NCI-H748 treated with DMSO at 0.1 percent for 48 hours (cell line): ENCODE results near the gene KNDC1.

Source experiments
- DNase-seq: peaks from one replicate; lab custom pipeline; 2025; lab: John Stamatoyannopoulos, UW

The KNDC1 gene

GRCh38 chr10:133243593-133243992 lies 83.6 kb downstream of the KNDC1 start:
- no peak for DNase-seq

GRCh38 chr10:133245439-133246235 lies 85.6 kb downstream of the KNDC1 start:
- no peak for DNase-seq

GRCh38 chr10:133246236-133246626 lies 86.2 kb downstream of the KNDC1 start:
- no peak for DNase-seq

GRCh38 chr10:133247681-133248333 lies 87.8 kb downstream of the KNDC1 start:
- DNase-seq = no peak

GRCh38 chr10:133248334-133248715 lies 88.3 kb downstream of the KNDC1 start:
- no peak for DNase-seq

GRCh38 chr10:133249094-133249780 lies 89.2 kb downstream of the KNDC1 start:
- no peak for DNase-seq

- no peak for DNase-seq
These were observed 90.1 kb downstream of the KNDC1 start for GRCh38 chr10:133249975-133250754.

- no peak for DNase-seq
These were observed 91.6 kb downstream of the KNDC1 start for GRCh38 chr10:133251388-133252222.

GRCh38 chr10:133252223-133252552 lies 92.2 kb downstream of the KNDC1 start:
- no peak for DNase-seq

GRCh38 chr10:133253361-133253955 lies 93.4 kb downstream of the KNDC1 start:
- DNase-seq = no peak

- no peak for DNase-seq
These were observed 94.6 kb downstream of the KNDC1 start for GRCh38 chr10:133254421-133255120.

- DNase-seq = no peak
These were observed 95.3 kb downstream of the KNDC1 start for GRCh38 chr10:133255323-133255722.

- no peak for DNase-seq
These were observed 97.6 kb downstream of the KNDC1 start for GRCh38 chr10:133257489-133258065.

- DNase-seq = no peak
These were observed 98.2 kb downstream of the KNDC1 start for GRCh38 chr10:133258066-133258817.

GRCh38 chr10:133258818-133259601 lies 99.0 kb downstream of the KNDC1 start:
- DNase-seq = no peak

- no peak for DNase-seq
These were observed 99.6 kb downstream of the KNDC1 start for GRCh38 chr10:133259602-133259989.

GRCh38 chr10:133260895-133261725 lies 101.1 kb downstream of the KNDC1 start:
- no peak for DNase-seq
